Measurements from ENCODE around the gene CCDC71L. TPM values are rescaled to one million over a fixed set of nuclear protein-coding genes. Genes with fewer than 3 reads are reported as not detected.

The CCDC71L gene
- total and polyA plus RNA-seq, 4 donors: 8.5 to 47.6 (median 23.4) TPM

GRCh38 chr7:106614751-106615150 is 46.2 kb downstream of the CCDC71L start:
- Histone ChIP-seq H3K27me3 (ENCODE audit: control insufficient read depth in 3 of 3, insufficient read depth in 3 of 3, low read length in 2 of 3) (no peaks in the 10 kb centered on the region), H3K9me3 (ENCODE audit: control insufficient read depth in 4 of 4, insufficient read depth in 3 of 4, low read length in 3 of 4) (peaks cover 0 to 3% (median 1%) of the 10 kb centered on the region in 4 donors), H3K9ac (ENCODE audit: insufficient read depth in 1 of 2, low read length in 2 of 2) (no peak overlapping the region), H3K36me3 (ENCODE audit: control insufficient read depth in 4 of 4, insufficient read depth in 4 of 4, low read length in 4 of 4) (no peaks in the 10 kb centered on the region), H3K27ac (ENCODE audit: low read depth in 1 of 2, low read length in 1 of 2) (no peak overlapping the region), H3K4me1 (ENCODE audit: control insufficient read depth in 5 of 5, insufficient read depth in 5 of 5, low read length in 5 of 5) (peaks cover 0 to 6% (median 2%) of the 10 kb centered on the region in 5 donors), H3K4me3 (no peak overlapping the region)
- ATAC-seq (ENCODE audit: insufficient read depth, low FRiP score) (no peak), DNase-seq (no peak)
- no peak for TF ChIP-seq CTCF (IDR thresholded peaks at IDR 0.05; ENCODE audit: control extremely low read depth, extremely low read depth)
- WGBS, 2 donors: 70 to 84% methylated on average over 2 of the region's 2 CpGs

- no peak overlapping the region for H3K9ac ChIP-seq (ENCODE audit: insufficient read depth in 1 of 2, low read length in 2 of 2)
- no peaks in the 10 kb centered on the region for H3K27me3 ChIP-seq (ENCODE audit: control insufficient read depth in 3 of 3, insufficient read depth in 3 of 3, low read length in 2 of 3)
- H3K36me3 ChIP-seq (ENCODE audit: control insufficient read depth in 4 of 4, insufficient read depth in 4 of 4, low read length in 4 of 4): no peaks in the 10 kb centered on the region
- TF ChIP-seq CTCF (IDR thresholded peaks at IDR 0.05; ENCODE audit: control extremely low read depth, extremely low read depth): no peak
- ATAC-seq (ENCODE audit: insufficient read depth, low FRiP score) (no peak), DNase-seq (no peak)
- peaks cover 0 to 3% (median 1%) of the 10 kb centered on the region in 4 donors for H3K9me3 ChIP-seq (ENCODE audit: control insufficient read depth in 4 of 4, insufficient read depth in 3 of 4, low read length in 3 of 4)
- no peak overlapping the region for H3K27ac ChIP-seq (ENCODE audit: low read depth in 1 of 2, low read length in 1 of 2)
- no peak overlapping the region for H3K4me3 ChIP-seq
- peaks cover 0 to 6% (median 2%) of the 10 kb centered on the region in 5 donors for H3K4me1 ChIP-seq (ENCODE audit: control insufficient read depth in 5 of 5, insufficient read depth in 5 of 5, low read length in 5 of 5)
Observed at GRCh38 chr7:106613848-106614560, 47.0 kb downstream of the CCDC71L start.

GRCh38 chr7:106613279-106613678 is 47.7 kb downstream of the CCDC71L start:
- H3K4me3 ChIP-seq: no peak overlapping the region
- 96 to 97% methylated on average over 6 of the region's 6 CpGs for WGBS, 2 donors
- peaks cover 0 to 5% (median 1%) of the 10 kb centered on the region in 5 donors for H3K4me1 ChIP-seq (ENCODE audit: control insufficient read depth in 5 of 5, insufficient read depth in 5 of 5, low read length in 5 of 5)
- H3K9me3 ChIP-seq (ENCODE audit: control insufficient read depth in 4 of 4, insufficient read depth in 3 of 4, low read length in 3 of 4): peaks cover 0 to 3% (median 1%) of the 10 kb centered on the region in 4 donors
- TF ChIP-seq CTCF (IDR thresholded peaks at IDR 0.05; ENCODE audit: control extremely low read depth, extremely low read depth): no peak
- H3K27me3 ChIP-seq (ENCODE audit: control insufficient read depth in 3 of 3, insufficient read depth in 3 of 3, low read length in 2 of 3): no peaks in the 10 kb centered on the region
- no peak overlapping the region for H3K27ac ChIP-seq (ENCODE audit: low read depth in 1 of 2, low read length in 1 of 2)
- no peak for DNase-seq
- ATAC-seq (ENCODE audit: insufficient read depth, low FRiP score): no peak
- no peak overlapping the region for H3K9ac ChIP-seq (ENCODE audit: insufficient read depth in 1 of 2, low read length in 2 of 2)
- no peaks in the 10 kb centered on the region for H3K36me3 ChIP-seq (ENCODE audit: control insufficient read depth in 4 of 4, insufficient read depth in 4 of 4, low read length in 4 of 4)
